SU-DHL-6 (cell line): ENCODE results near the gene OBI1.

Experiments used
- H2AFZ ChIP-seq: fragments of 200-600 bp; sonication (generic); 2 replicates; pipeline ENCODE4 v1.6.1; 2014; ENCODE audit warnings: low read depth, mild to moderate bottlenecking, moderate library complexity, mixed read lengths, antibody characterized with exemption, low read length; ENCODE audit not compliant: severe bottlenecking
- H3F3A ChIP-seq: fragments of 200-600 bp; shearing (Covaris generic); 2 replicates; pipeline ENCODE4 v1.6.0; 2016; ENCODE audit warnings: antibody characterized with exemption, mild to moderate bottlenecking; ENCODE audit not compliant: insufficient read depth
- H3K27ac ChIP-seq: fragments of 200-600 bp; sonication (generic); 2 replicates; pipeline ENCODE4 v1.5.1; 2016; ENCODE audit warnings: low read depth, mild to moderate bottlenecking, low read length, moderate library complexity, mixed read lengths
- H3K27me3 ChIP-seq: fragments of 200-600 bp; sonication (generic), shearing (Covaris generic); 2 replicates; pipeline ENCODE4 v1.6.0; 2014; ENCODE audit warnings: mild to moderate bottlenecking, low read length
- H3K36me3 ChIP-seq: fragments of 200-600 bp; sonication (generic); 2 replicates; pipeline ENCODE4 v1.6.1; 2014; ENCODE audit warnings: mild to moderate bottlenecking, low read length, mixed read lengths
- H3K4me2 ChIP-seq: fragments of 300-600, 200-600 bp; shearing (Covaris generic), sonication (generic); 2 replicates; pipeline ENCODE4 v1.6.0; 2014; ENCODE audit warnings: low read length, low read depth, mild to moderate bottlenecking; ENCODE audit not compliant: poor library complexity, severe bottlenecking
- H3K4me3 ChIP-seq: fragments of 200-600 bp; sonication (generic); 2 replicates; pipeline ENCODE4 v1.5.1; 2014; ENCODE audit warnings: antibody characterized with exemption, low read length, mild to moderate bottlenecking, mixed read lengths; ENCODE audit not compliant: insufficient read depth, poor library complexity, severe bottlenecking
- H3K79me2 ChIP-seq: fragments of 200-600 bp; sonication (generic); 2 replicates; pipeline ENCODE4 v1.6.1; 2014; ENCODE audit warnings: mild to moderate bottlenecking, low read length, moderate library complexity; ENCODE audit not compliant: insufficient read depth
- H3K9ac ChIP-seq: fragments of 200-600 bp; sonication (generic); 2 replicates; pipeline ENCODE4 v1.7.0; 2014; ENCODE audit warnings: mild to moderate bottlenecking, low read length
- H3K9me2 ChIP-seq: fragments of 200-600 bp; sonication (generic); replicated peaks from 2 replicates; pipeline ENCODE4 v1.6.1; 2014; ENCODE audit warnings: low read length; ENCODE audit not compliant: insufficient read depth
- H3K9me3 ChIP-seq: fragments of 200-600 bp; sonication (generic); 2 replicates; pipeline ENCODE4 v1.6.1; 2014; ENCODE audit warnings: low read length, mixed read lengths; ENCODE audit not compliant: insufficient read depth
- H4K20me1 ChIP-seq: fragments of 200-600 bp; sonication (generic); 2 replicates; pipeline ENCODE4 v1.6.1; 2014; ENCODE audit warnings: low read depth, mild to moderate bottlenecking, antibody characterized with exemption, low read length, moderate library complexity, mixed read lengths
- EZH2phosphoT487 ChIP-seq: fragments of 200-600 bp; sonication (generic), shearing (Covaris generic); conservative IDR thresholded peaks from 2 replicates; pipeline ENCODE4 v1.6.1; 2018; ENCODE audit warnings: mild to moderate bottlenecking, antibody characterized with exemption, low read length, moderate library complexity, mixed read lengths
- TF ChIP-seq, protein P1 (sequence below): fragments of 200-600 bp; sonication (generic); IDR thresholded peaks from one replicate; pipeline ENCODE4 v1.5.1; 2017; ENCODE audit warnings: antibody characterized with exemption, mild to moderate bottlenecking, low read length, moderate library complexity; ENCODE audit not compliant: insufficient read depth, poor library complexity, severe bottlenecking

Gene OBI1

DNA sequence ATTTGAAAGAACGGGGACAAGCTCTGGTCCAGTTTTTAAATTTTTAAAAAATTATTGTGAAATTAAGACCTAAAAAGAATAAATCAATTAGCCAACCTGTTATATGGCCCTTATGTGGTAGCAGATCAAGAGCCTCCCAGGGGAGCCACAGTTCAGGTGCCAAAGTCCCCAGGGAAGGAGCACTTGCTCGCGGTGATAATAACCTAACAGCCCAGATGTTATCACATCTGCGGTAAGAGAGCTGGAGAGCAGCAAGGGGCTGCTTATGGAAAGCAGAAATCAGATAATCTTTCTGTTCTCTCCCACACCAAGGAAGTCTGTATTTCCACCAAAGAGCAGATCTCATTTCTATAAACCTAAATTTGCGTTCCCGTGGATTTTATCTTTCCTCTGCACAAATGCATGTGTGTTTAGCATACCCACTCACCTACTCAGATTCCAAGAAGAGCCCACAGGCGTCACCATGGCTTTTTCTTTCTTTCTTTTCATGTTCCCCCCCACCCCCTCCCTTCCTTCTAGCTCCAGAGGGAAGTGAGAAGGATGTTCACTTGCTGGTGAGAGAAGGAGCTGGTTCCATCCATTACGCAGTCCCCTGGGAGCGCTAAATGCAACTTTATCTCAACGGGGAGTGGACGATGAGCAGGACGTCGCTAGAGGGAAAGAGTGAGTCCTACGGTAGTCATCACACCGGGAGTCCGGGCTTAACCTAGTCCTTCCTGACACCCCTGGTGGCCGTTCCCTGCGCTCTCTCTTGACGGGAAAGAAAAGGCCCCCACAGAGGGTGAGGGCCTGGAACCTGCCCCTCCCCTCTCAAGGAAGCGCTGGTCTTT is 54.0 kb downstream of the OBI1 start:
- no peak for TF ChIP-seq EZH2phosphoT487
- TF ChIP-seq, protein P1, sequence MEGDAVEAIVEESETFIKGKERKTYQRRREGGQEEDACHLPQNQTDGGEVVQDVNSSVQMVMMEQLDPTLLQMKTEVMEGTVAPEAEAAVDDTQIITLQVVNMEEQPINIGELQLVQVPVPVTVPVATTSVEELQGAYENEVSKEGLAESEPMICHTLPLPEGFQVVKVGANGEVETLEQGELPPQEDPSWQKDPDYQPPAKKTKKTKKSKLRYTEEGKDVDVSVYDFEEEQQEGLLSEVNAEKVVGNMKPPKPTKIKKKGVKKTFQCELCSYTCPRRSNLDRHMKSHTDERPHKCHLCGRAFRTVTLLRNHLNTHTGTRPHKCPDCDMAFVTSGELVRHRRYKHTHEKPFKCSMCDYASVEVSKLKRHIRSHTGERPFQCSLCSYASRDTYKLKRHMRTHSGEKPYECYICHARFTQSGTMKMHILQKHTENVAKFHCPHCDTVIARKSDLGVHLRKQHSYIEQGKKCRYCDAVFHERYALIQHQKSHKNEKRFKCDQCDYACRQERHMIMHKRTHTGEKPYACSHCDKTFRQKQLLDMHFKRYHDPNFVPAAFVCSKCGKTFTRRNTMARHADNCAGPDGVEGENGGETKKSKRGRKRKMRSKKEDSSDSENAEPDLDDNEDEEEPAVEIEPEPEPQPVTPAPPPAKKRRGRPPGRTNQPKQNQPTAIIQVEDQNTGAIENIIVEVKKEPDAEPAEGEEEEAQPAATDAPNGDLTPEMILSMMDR: no peak
- Histone ChIP-seq H3K9me3 (no peaks in the 10 kb centered on the region), H3K9ac (no peak overlapping the region), H3F3A (no peaks in the 10 kb centered on the region), H2AFZ (no peak overlapping the region), H3K36me3 (no peaks in the 10 kb centered on the region), H3K79me2 (no peaks in the 10 kb centered on the region), H3K4me2 (no peak overlapping the region), H3K27me3 (no peaks in the 10 kb centered on the region), H4K20me1 (no peaks in the 10 kb centered on the region), H3K27ac (no peak overlapping the region), H3K9me2 (no peaks in the 10 kb centered on the region), H3K4me3 (no peak overlapping the region)

DNA sequence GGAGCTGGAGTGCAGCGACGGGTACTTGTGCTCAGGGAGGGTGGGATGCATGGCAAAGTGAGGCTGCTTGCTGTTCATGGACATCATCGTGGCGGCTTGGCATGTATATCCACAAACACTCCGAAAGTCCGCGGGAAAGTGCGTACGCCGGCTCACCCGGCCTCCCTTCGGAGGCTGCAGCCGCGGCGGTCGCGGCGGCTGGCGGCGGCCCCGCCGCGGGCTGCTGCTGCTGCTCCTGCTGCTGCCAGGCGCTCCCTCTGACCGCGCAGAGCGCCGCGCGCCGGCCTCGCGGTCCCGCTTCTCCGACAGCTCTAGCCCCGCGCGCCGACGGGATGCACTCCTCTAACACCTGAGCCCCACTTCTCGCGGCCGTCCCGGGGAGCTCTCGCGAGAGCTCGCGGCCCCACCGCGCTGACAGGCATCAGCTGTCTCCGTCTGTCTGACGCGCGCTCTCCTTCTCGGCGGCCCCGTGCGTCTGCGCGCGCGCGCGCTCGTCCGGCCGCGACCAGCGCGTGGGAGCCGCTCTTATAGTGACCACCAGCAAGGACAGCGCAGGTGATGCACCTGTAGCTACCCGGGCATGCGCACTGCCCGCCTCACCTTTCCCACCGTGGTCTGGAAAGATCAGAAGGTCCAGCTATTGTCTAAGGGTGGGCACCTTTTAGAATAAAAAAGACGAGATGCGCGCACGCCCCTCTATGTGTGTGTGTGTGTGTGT is 55.6 kb downstream of the OBI1 start, which contains the start of gene POU4F1:
Gene POU4F1 (minus strand): TSS at position 313 of the 718 bp plus-strand sequence. CDS start 226 bp downstream, at position 87.
- H4K20me1 ChIP-seq: no peaks in the 10 kb centered on the region
- no peak within 1 kb of the TSS for H3K4me2 ChIP-seq
- TF ChIP-seq, protein P1: no peak
- no peak for TF ChIP-seq EZH2phosphoT487
- H3K9me3 ChIP-seq: no peaks in the 10 kb centered on the region
- no peak within 1 kb of the TSS for H3K4me3 ChIP-seq
- no peaks in the 10 kb centered on the region for H3K27me3 ChIP-seq
- no peak within 1 kb of the TSS for H2AFZ ChIP-seq
- H3K79me2 ChIP-seq: no peaks in the 10 kb centered on the region
- H3F3A ChIP-seq: no peaks in the 10 kb centered on the region
- H3K9me2 ChIP-seq: no peaks in the 10 kb centered on the region
- H3K27ac ChIP-seq: no peak within 1 kb of the TSS
- no peak within 1 kb of the TSS for H3K9ac ChIP-seq
- H3K36me3 ChIP-seq: no peaks in the 10 kb centered on the region

DNA sequence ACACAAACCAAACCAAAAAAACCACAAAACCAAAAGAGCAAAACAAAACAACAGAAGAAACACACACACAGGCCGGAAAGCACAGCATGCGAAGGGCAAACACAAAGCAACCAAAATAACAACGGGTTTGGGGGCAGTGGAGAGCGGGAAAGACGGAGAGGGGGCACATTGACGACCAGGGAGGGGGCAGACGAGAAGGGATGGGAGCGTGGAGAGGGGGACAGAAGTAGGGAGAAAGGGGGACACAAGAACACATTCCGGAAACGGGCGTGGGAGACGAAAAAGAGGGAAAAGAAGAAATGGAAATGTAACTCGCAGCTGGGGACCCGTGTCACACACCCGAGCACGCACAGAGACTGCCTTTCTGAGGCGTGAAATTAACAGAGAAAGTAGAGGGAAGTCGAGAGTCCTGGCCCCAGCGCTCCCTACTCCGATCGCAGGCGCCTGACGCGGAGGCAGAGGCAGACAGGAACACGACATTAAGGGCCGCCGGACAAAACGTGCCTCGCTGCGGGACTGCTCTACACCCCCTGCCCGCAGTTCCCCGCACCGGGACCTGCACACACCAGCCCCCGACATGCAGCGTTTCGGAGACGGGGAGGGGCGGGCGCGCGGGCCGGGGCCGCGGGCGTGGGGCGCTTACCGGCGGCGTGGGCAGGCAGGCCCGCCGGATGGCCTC is 56.3 kb downstream of the OBI1 start:
- Histone ChIP-seq H3K9ac (no peak overlapping the region), H3K9me2 (no peaks in the 10 kb centered on the region), H3K9me3 (no peaks in the 10 kb centered on the region), H3K4me2 (no peak overlapping the region), H3K27me3 (no peaks in the 10 kb centered on the region), H4K20me1 (no peaks in the 10 kb centered on the region), H3K27ac (no peak overlapping the region), H3K4me3 (no peak overlapping the region), H3K79me2 (no peaks in the 10 kb centered on the region), H3F3A (no peaks in the 10 kb centered on the region), H2AFZ (no peak overlapping the region), H3K36me3 (no peaks in the 10 kb centered on the region)
- TF ChIP-seq EZH2phosphoT487: no peak
- TF ChIP-seq, protein P1: no peak
